Thymus (tissue), 11 donors: ENCODE measurements around the gene ASTN2. TPM values are rescaled to one million over a fixed set of nuclear protein-coding genes. Genes with fewer than 3 reads are reported as not detected.
A peak's percentile ranks its signal among the peaks of the same experiment; 100 is the strongest.

Experiments
- DNase-seq, 9 donors: peaks; one replicate each; pipeline ENCODE4 v3.0.0-alpha.2; 2013; ENCODE audit warnings: low spot score in 9 of 9, low read depth in 6 of 9, missing footprints in 1 of 9
- H3K27ac ChIP-seq, 2 donors: one replicate each; pipeline ENCODE4 v1.5.1; 2013; ENCODE audit warnings: control low read depth in 1 of 2, low read depth in 1 of 2, low read length in 1 of 2, mild to moderate bottlenecking in 1 of 2, moderate library complexity in 1 of 2
- H3K27me3 ChIP-seq, 2 donors: one replicate each; pipeline ENCODE4 v1.5.1; 2013; ENCODE audit warnings: low read length in 1 of 2; ENCODE audit not compliant: control insufficient read depth in 2 of 2, insufficient read depth in 1 of 2
- H3K36me3 ChIP-seq, 2 donors: one replicate each; pipeline ENCODE4 v1.5.1; 2013; ENCODE audit warnings: low read length in 1 of 2, mild to moderate bottlenecking in 1 of 2, moderate library complexity in 1 of 2; ENCODE audit not compliant: control insufficient read depth in 2 of 2, insufficient read depth in 2 of 2
- H3K4me1 ChIP-seq, 2 donors: one replicate each; pipeline ENCODE4 v1.5.1; 2013; ENCODE audit warnings: low read length in 2 of 2; ENCODE audit not compliant: control insufficient read depth in 2 of 2, insufficient read depth in 2 of 2
- H3K4me3 ChIP-seq, 2 donors: one replicate each; pipeline ENCODE4 v1.5.1; 2013; ENCODE audit warnings: low read length in 2 of 2, control low read depth in 1 of 2, mild to moderate bottlenecking in 1 of 2
- H3K9me3 ChIP-seq, 2 donors: one replicate each; pipeline ENCODE4 v1.5.1; 2013; ENCODE audit warnings: low read length in 1 of 2, mild to moderate bottlenecking in 1 of 2; ENCODE audit not compliant: control insufficient read depth in 2 of 2, insufficient read depth in 1 of 2
- WGBS: extraction: QIAGEN DNeasy Blood & Tissue Kit; methylation state at CpG from one replicate; pipeline ENCODE4 v1.1.7; 2013; 5-methylcytosine and 5-hydroxymethylcytosine counted together
- polyA plus RNA-seq: library from polyadenylated mRNA; stranded (reverse); fragments of 200-250 nt; gene quantifications from one replicate; pipeline ENCODE4 v1.2.3, GENCODE V29; 2013
- total RNA-seq: library from RNA; stranded (reverse); fragments of 120-200 nt; gene quantifications from one replicate; pipeline ENCODE4 v1.2.4, GENCODE V29; 2013
- donor health status: healthy.

ASTN2 gene
- total and polyA plus RNA-seq, 2 donors = 5.8 to 5.9 TPM

GRCh38 chr9:116668970-116669695 is 745.7 kb downstream of the ASTN2 start:
- no peak for DNase-seq
- H3K27ac ChIP-seq = no peak overlapping the region
- no peaks in the 10 kb centered on the region for H3K4me1 ChIP-seq
- H3K36me3 ChIP-seq = no peaks in the 10 kb centered on the region
- no peaks in the 10 kb centered on the region for H3K27me3 ChIP-seq
- H3K9me3 ChIP-seq = no peaks in the 10 kb centered on the region
- no peak overlapping the region for H3K4me3 ChIP-seq
- WGBS = 96% methylated on average over 4 of the region's 4 CpGs

- Histone ChIP-seq H3K4me1 (no peaks in the 10 kb centered on the region), H3K36me3 (no peaks in the 10 kb centered on the region), H3K9me3 (no peaks in the 10 kb centered on the region), H3K27ac (no peak overlapping the region), H3K27me3 (no peaks in the 10 kb centered on the region), H3K4me3 (no peak overlapping the region)
- WGBS = 96% methylated on average over 1 of the region's 1 CpG
- no peak for DNase-seq
These were observed 751.3 kb downstream of the ASTN2 start for GRCh38 chr9:116663581-116663980.

GRCh38 chr9:116662646-116663310 is 752.1 kb downstream of the ASTN2 start:
- H3K27ac ChIP-seq = no peak overlapping the region
- no peaks in the 10 kb centered on the region for H3K36me3 ChIP-seq
- H3K4me1 ChIP-seq = no peaks in the 10 kb centered on the region
- 95% methylated on average over 6 of the region's 6 CpGs for WGBS
- H3K4me3 ChIP-seq = no peak overlapping the region
- H3K27me3 ChIP-seq = no peaks in the 10 kb centered on the region
- H3K9me3 ChIP-seq = no peaks in the 10 kb centered on the region
- DNase-seq = no peak

GRCh38 chr9:116661037-116661954 is 753.6 kb downstream of the ASTN2 start:
- DNase-seq = peak in 8 of 9 donors; percentile 9 to 51 (median 20)
- no peaks in the 10 kb centered on the region for H3K9me3 ChIP-seq
- H3K27ac ChIP-seq = peak overlapping the region in 1 of 2 donors; percentile 33
- no peaks in the 10 kb centered on the region for H3K27me3 ChIP-seq
- WGBS = 72% methylated on average over 7 of the region's 7 CpGs
- H3K4me3 ChIP-seq = no peak overlapping the region
- no peaks in the 10 kb centered on the region for H3K36me3 ChIP-seq
- H3K4me1 ChIP-seq = no peaks in the 10 kb centered on the region

- no peak for DNase-seq
- 97% methylated on average over 2 of the region's 2 CpGs for WGBS
- Histone ChIP-seq H3K36me3 (no peaks in the 10 kb centered on the region), H3K27ac (no peak overlapping the region), H3K9me3 (no peaks in the 10 kb centered on the region), H3K4me3 (no peak overlapping the region), H3K4me1 (no peaks in the 10 kb centered on the region), H3K27me3 (no peaks in the 10 kb centered on the region)
These were observed 756.6 kb downstream of the ASTN2 start for GRCh38 chr9:116658265-116658664.

GRCh38 chr9:116656977-116657376 is 757.9 kb downstream of the ASTN2 start:
- Histone ChIP-seq H3K27ac (no peak overlapping the region), H3K27me3 (no peaks in the 10 kb centered on the region), H3K4me3 (no peak overlapping the region), H3K4me1 (no peaks in the 10 kb centered on the region), H3K9me3 (no peaks in the 10 kb centered on the region), H3K36me3 (no peaks in the 10 kb centered on the region)
- no peak for DNase-seq
- 92% methylated on average over 2 of the region's 2 CpGs for WGBS

- Histone ChIP-seq H3K4me1 (no peaks in the 10 kb centered on the region), H3K27me3 (no peaks in the 10 kb centered on the region), H3K9me3 (no peaks in the 10 kb centered on the region), H3K36me3 (no peaks in the 10 kb centered on the region), H3K4me3 (no peak overlapping the region), H3K27ac (no peak overlapping the region)
- DNase-seq = no peak
- 93% methylated on average over 5 of the region's 5 CpGs for WGBS
These were observed 758.3 kb downstream of the ASTN2 start for GRCh38 chr9:116656501-116656971.

GRCh38 chr9:116654059-116654355 is 760.9 kb downstream of the ASTN2 start:
- 77% methylated on average over 3 of the region's 3 CpGs for WGBS
- Histone ChIP-seq H3K36me3 (no peaks in the 10 kb centered on the region), H3K9me3 (no peaks in the 10 kb centered on the region), H3K27ac (no peak overlapping the region), H3K4me3 (no peak overlapping the region), H3K4me1 (no peaks in the 10 kb centered on the region), H3K27me3 (no peaks in the 10 kb centered on the region)
- DNase-seq = no peak
